HG03196 (cell line): ENCODE measurements around the gene SHISAL1.

Experiments
- ATAC-seq: cut with Tn5 transposase; IDR thresholded peaks from one replicate; pipeline ENCODE4 v1.9.1; 2021; ENCODE audit not compliant: unreplicated experiment

SHISAL1 gene

GRCh38 chr22:44261861-44262595, 50.7 kb downstream of the SHISAL1 start:
- no peak for ATAC-seq

DNA sequence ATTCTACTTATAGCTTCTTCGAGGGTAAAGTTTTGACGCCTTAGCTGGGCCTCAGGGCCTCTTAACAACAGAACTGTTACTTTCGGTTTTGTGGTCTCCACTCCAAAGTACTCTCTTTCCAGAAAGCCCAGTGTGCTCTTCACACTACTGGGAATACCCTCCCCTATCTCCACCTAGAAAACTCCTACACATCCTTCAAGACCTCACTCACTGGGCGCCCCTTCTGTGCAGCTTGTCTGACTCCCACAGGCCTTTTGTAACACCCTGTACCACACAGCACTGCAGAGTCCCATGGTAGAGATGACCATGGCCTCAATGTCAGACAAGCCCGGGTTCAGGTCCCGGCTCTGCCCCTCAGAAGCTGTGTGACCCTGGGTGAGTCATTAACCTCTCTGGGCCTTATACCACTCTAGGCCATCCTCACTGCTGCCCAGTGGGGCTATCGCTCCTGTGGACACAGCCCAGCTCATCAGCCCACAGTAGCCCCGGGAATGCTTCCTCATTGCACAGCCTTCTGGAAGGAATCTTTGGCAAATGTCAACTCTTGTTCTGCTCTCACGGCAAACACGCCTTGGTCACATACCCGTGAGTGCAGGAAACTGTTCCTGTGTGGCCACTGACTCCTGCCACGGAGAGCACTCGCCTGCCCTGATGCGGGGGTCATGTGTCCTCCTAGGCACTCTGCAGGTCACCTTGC, 51.4 kb downstream of the SHISAL1 start:
- ATAC-seq = no peak

DNA sequence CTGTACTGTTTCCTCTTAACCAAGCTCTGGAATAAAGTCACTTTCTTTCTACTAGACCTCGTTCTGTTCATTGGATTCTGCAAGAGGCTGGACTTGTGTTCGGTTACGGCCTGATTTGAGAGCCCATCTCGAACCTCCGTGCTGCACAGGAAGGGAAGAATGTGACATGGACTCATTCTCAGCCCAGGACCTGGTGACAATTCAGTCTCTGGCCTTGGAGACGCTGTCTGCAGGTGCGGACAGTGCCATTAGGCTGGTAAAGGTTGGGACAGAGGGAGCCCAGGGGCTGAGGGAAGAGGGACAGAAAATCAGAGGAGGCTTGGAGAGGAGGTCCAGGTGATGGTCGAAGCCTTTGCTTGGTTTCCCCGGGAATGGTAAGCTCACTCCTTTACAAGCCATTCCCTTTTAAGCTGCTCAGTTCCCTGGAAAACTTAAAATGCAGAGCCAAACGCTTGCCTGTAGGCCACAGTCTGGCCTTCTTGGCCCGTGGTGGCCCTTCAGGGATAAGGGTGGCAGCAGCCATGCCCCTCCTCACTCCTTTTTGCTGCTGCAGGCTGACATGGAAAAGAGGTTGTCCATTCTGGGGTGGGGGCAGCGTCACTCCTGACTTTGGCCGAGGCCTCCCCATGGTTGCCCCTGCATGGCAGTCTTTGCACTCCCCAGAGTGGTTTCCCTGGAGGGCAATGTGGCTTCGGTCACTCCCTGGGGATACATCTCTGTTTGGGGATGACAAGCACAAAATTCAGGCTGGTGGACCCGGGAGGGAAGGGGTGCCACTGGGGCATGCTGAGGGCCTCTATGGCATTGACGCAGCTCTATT, 52.3 kb downstream of the SHISAL1 start:
- ATAC-seq = no peak

GRCh38 chr22:44259366-44260215, 53.2 kb downstream of the SHISAL1 start:
- no peak for ATAC-seq

GRCh38 chr22:44256556-44257485, 55.9 kb downstream of the SHISAL1 start:
- no peak for ATAC-seq

GRCh38 chr22:44256085-44256484, 56.7 kb downstream of the SHISAL1 start:
- no peak for ATAC-seq

GRCh38 chr22:44254811-44255210, 57.9 kb downstream of the SHISAL1 start:
- no peak for ATAC-seq

- no peak for ATAC-seq
These were observed 63.2 kb downstream of the SHISAL1 start for GRCh38 chr22:44249376-44250147.

- ATAC-seq = no peak
These were observed 63.8 kb downstream of the SHISAL1 start for GRCh38 chr22:44248926-44249325.

GRCh38 chr22:44247923-44248892, 64.5 kb downstream of the SHISAL1 start:
- ATAC-seq = no peak

DNA sequence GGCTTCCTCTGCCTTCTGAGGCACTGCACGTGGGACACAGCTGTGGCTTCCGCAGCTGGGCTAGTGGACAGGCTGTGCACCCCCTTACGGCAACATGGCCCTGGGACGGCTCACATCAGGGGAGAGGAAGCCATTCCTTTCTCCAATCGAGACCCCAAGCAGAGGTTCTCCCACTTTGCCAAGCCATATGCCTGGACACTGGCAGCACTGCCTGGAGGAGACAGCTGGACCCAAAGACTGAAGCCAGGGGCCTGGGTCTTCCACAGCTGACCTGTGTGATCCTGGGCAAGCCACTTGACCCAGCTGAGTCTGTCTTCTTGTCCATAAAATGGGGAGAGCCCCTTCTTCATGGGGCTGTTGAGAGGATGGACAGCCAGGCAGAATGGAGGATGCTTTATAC, 65.4 kb downstream of the SHISAL1 start:
- no peak for ATAC-seq

- ATAC-seq = no peak
These were observed 66.0 kb downstream of the SHISAL1 start for GRCh38 chr22:44246615-44247326.

DNA sequence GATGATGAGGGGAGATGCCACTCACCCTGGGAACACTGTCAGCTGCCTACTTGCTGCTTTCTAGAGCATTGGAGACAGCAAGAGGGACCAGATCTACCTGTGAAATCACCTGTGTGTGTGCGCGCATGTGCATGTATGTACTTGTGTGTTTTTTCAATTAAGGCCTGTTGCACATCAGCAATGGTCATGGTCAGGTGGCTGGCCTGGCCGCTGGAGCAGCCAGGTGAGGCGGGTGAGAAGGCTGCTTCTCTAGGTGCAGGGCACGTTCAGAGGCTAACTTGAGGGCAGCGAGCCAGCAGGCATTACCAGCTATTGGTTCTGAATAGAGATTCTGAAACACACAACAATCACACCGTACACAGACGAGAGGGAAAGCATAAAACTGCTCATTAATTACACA, 66.9 kb downstream of the SHISAL1 start:
- no peak for ATAC-seq

GRCh38 chr22:44245438-44245837, 67.3 kb downstream of the SHISAL1 start:
- no peak for ATAC-seq

- no peak for ATAC-seq
These were observed 68.4 kb downstream of the SHISAL1 start for GRCh38 chr22:44244265-44244822.

DNA sequence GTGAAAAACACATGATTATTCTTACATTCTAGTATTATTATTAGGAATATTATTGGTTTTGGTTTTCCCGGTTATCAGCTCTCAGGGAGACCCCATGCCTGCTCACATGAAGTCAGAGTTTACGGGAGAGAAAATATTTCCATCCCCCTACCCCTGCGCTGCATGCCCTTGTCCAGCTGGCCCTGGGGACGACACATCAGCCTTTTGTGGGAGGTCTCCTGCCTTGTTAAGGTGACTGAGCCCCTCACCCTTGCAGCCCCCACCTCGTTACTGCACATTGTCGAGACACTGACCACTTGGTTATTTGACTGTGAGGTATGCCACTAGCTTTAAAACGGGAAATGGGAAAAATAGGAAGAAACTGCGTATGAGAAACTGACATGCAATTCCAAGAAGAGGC, 69.0 kb downstream of the SHISAL1 start:
- ATAC-seq = no peak
